Hindlimb muscle (tissue), 1 donor: ENCODE measurements around the gene ARMC8. TPM values are rescaled to one million over a fixed set of nuclear protein-coding genes. Genes with fewer than 3 reads are reported as not detected.
"Not testable (repeated sequence)": the region's sequence is repeated elsewhere in the genome, so short reads cannot be mapped to it uniquely, and the experiment has no call there.

ENCODE experiments used
- DNase-seq: peaks from one replicate; pipeline ENCODE4 v3.0.0-alpha.2; 2013
- polyA plus RNA-seq: library from polyadenylated mRNA; unstranded; fragments of 120-200 nt; gene quantifications from one replicate; pipeline ENCODE4 v1.2.1, GENCODE V29; 2013; ENCODE audit not compliant: insufficient read length

The ARMC8 gene
- 42.6 TPM for polyA plus RNA-seq

- no peak for DNase-seq
Measured at GRCh38 chr3:138187296-138188012, at the start of gene ARMC8. TSS of gene ARMC8 (plus strand) at chr3:138187301. CDS start at chr3:138187555, 254 bp downstream.

DNA sequence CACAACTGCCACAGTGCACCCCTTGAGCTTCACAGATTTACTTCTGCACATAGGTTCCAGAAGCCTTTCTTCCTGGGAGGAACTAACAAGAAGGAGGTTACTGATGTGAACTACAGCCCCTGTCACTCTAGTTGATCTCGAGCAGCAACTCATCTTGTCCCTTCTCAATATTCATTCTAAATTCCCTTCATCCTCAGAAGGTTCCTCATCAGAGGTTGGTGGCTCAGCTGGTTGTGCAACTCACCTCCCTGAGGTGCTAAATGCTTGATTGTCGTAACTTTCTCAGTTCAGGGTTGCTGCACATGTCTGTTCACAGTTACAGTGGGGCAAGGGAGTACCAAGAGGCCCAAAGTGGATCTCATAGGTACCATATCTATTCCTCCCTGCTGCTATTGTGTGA, 49.2 kb upstream of the ARMC8 start:
- no peak for DNase-seq

- DNase-seq, result no peak
Measured at GRCh38 chr3:138139691-138140090, 47.4 kb upstream of the ARMC8 start.

DNA sequence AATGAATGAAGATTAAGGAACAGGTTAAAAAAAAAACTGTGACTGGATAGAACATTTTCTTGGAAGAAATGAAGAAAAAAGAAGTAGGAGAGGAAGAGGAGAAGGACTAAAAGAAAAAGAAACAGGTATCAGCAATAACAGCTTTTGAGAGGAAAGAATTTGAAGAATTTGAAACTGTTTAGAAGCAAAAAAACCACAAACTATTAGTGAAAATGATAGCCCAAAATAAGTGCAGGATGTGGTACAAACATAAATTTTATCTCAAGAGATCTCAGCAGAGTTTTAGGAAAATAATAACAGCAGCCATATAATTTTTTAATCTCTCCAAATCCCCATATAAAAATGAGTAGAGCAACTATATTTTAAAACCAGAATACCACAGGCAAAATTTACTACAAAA, 46.2 kb upstream of the ARMC8 start:
- DNase-seq, result no peak

DNA sequence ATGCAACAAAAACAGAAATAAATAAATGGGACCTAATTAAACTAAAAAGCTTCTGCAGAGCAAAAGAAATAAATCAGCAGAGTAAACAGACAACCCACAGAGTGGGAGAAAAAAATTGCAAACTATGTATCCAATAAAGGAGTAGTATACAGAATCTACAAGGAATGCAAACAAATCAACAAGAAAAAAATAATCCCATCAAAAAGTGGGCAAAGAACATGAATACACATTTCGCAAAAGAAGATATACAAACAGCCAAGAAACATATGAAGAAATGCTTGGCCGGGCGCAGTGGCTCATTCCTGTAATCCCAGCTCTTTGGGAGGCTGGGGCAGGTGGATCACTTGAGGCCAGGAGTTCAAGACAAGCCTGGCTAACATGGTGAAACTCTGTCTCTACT, 44.9 kb upstream of the ARMC8 start:
- not testable (repeated sequence) for DNase-seq

DNA sequence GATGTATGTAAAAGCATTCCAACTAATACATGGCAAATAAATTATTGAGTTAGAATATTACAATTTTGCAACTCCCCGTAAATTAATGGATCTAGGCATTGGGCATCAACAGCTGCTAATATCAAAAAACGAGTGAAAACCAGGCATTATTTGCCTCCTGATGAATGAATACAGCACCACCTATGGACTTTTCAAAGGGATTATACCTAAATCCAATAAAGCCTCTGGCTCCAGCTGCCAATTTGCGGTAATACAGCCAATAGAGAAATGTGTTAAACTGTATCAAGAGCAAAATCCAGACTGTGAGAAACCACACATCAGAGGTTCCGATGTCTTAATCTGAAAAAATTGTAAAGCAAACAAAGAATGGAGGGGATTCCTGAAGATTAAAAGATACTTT, 38.6 kb upstream of the ARMC8 start:
- DNase-seq, result no peak

DNA sequence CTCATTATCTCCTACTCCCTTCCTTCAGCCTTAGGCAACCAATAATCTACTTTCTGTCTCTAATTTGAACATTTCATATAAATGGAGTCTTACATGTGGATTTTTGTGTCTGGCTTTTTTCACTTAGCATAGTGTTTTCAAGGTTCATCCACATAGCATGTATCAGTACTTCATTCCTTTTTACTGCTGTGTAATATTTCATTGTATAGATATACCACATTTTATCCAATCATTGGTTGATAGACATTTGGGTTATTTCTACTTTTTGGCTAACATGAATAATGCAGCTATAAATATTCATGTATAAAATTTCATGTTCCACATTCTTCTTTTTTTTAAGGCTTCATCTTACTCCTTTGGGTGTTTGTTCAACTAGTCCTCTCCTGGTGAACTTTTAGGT, 32.6 kb upstream of the ARMC8 start:
- DNase-seq, result no peak

- DNase-seq, result no peak
Measured at GRCh38 chr3:138157743-138158142, 29.4 kb upstream of the ARMC8 start.

DNA sequence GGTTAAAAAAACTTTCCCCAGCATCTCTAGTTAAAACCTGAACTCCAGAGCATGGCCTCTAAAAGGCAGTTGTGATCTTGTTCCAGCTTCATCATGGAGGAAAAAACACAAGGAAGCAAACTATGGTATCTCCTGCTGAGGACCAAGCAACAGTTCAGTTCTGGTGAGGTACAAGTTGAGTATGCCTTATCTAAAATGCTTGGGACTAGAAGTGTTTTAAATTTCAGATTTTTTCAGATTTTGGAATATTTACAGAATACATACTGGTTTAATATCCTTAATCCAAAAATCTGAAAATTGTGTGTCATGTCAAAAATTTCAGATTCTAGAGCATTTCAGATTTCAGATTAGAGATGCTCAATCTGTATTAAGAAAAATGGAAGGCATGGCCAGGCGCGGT, 22.0 kb upstream of the ARMC8 start:
- no peak for DNase-seq

- DNase-seq, result no peak
Measured at GRCh38 chr3:138172625-138173024, 14.5 kb upstream of the ARMC8 start.

- DNase-seq, result no peak
Measured at GRCh38 chr3:138173769-138174420, 13.2 kb upstream of the ARMC8 start.

DNA sequence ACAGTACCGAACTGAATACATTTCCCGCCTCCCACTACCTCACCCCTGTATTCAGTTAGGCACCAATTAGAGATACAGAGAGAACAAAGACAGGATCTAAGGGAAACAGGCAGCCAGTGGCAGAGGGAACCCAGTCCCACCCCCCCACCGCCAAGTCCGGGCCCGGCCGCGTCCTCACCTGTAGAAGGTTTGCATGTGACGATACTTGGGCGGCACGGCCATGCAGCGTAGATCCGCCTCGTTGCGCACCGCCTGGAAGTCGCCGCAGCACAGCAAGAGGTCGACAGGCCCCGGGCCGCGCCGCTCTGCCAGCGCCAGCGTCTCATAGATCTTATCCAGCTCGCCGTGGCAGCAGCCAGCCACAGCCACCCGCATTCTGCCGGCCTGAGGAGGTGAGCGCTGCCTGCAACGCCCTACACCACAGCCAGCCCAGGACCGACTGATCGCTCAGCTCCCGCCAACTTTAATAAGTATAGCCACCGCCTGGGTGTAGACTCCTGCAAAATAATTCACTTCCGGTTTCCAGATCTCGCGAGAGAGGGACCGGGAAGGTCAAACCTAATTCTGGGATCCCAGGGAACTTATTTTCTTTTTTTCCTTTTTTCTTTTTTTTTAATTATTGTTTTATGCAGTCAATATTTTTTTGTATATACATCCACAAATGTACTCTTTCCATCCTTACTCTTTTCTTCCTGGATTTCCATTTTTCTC, 12.5 kb upstream of the ARMC8 start, which contains the start of gene DBR1:
TSS of gene DBR1 (minus strand) at position 501 of the 711 bp plus-strand sequence. CDS start at position 375, 126 bp downstream.
- peak; percentile 87 for DNase-seq

DNA sequence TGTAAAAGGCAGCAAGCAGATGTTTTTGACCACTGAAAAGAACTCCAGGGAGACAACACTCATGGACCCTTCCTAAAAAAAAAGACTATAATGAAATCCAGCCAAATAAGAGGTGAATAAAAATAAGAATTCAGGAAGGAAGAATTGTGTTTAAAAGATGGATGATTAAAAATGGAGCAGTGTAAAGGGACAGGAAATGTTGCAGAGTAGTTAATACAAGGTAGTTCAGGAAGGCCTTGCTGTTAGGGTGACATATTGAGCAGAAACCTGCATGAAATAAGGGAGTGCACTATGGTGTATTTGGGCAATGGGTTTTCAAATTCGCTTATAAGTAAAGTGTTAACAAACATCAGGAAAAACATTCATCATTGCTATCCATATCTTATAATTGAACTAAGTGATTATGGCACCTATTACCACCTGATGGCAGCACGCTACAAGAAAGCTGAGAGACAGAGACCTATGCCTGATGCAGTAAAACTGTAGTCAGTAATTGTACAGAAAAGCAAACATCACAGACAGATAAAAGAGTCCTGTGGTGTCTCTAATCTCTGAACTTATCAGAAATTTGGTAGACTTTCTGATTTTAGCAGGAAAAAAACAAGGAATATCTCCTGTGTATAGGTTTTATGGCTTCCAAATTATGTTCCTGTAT, 6.6 kb upstream of the ARMC8 start:
- DNase-seq, result no peak

DNA sequence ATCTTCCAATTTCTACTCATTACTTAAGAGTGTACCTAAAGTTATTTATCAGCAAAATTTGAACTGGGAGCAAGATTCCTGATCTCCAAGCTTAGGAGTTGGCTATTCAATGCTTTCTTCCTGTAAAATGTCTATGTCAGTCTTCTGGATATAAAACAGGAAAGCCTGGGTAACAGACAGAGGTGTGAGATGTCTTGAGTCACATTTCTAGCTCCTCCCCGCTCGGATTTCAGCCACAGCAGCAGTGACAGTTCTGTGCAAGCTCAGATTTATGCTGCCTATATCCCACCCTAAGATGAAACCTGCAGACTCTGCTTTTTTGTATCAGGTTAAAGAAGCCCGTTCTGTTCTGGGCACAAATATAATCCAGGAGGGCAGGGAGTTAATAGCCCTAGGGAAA, 2.1 kb upstream of the ARMC8 start:
- no peak for DNase-seq

DNA sequence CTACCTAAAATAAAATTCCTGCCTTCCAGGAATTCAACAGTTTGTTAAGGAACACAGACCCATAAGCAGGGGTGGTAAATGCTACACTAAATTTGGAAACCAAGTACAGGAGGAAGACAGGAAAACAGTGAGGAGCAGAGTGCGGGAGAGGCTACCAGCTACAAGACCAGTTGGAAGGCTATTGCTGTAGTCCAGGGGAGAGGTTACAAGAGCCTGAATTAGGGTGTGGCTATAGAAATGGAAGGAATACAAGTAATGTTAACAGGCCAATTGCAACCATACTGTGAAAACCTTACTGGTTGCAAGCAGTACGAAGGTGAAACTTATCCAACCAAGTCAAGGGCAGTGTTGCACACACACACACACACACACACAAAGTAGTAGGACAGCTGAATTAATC, 880 bp upstream of the ARMC8 start:
- no peak for DNase-seq

DNA sequence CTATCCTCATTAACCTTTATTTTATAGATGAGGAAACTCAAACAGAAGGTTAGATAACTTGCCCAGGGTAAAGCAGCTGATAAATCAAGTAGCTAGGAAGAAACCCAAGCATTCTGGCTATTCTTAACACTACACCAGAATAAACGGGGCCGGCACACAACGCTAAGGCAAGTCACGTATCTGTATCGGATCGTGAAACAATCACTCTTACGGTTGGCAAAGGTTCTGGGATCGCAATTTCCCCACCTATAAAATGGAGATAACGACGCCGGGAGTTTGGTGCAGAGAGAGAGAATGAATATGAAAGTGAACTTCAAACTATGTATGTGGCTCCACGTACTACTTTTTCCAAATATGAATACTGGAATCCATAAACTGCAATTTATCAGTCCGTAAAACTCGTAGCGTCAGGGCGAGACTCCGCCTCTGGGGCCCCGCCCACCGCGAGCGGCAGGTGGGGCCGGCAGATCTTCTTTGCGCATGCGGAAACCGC, 252 bp upstream of the ARMC8 start:
- DNase-seq, result peak; percentile 94

GRCh38 chr3:138188013-138188730, 1.1 kb downstream of the ARMC8 start:
- DNase-seq, result no peak

GRCh38 chr3:138195481-138195880, 8.4 kb downstream of the ARMC8 start:
- no peak for DNase-seq

DNA sequence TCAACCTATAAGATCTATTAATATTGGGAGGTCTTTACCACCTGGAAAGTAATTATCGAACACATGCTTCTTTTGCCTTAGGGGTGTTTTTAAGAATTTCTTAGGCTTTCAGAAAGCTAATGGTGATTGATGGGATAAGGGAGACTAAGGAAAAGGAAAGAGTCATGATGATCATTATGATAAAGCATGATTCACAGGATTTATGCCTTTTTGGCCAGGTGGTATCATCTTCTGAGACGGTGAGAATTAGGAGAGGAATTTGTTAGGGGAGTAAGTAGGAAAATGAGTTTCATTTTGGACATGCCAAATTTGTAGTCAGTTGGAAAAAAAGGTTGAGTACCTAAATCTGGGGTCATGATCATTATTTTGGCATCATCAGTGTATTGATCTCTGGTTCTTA, 8.9 kb downstream of the ARMC8 start:
- DNase-seq, result no peak

DNA sequence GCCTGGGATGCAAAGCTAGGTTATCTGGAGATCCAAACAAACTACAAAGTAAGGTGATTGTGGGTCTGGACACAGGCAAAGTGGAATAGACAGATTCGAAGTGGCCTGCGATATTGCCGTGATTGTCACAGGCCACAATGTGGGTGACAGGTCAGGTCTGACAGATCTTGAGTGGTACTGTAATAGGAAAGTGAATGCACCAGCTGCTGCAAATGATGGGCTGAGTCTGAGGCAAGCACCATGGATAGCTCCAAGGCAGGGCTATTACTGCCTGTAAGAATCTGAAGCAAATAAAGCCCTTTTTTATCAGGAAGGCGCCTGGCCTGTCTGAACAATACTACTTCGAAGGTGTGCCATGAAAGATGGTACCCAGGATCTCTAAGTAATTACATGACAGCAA, 10.0 kb downstream of the ARMC8 start:
- DNase-seq, result no peak

DNA sequence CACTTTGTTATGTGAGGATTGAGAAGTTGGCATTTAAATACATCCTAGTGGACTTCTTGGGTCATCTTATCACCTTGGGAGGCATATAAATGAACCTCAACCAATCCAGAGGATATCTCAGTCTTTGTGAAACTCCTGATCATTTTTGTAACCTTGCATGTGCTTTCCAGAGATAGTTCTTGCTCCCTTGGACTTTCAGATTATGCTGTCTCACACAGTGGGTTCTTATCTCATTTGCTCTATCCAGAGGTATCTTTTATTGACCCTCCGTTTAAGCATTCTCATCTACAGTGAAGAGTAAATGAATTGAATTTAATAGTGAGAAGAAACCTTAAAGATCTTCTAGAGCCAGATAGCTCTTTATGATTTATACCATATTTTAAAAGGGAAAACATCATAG, 10.4 kb downstream of the ARMC8 start:
- DNase-seq, result no peak

DNA sequence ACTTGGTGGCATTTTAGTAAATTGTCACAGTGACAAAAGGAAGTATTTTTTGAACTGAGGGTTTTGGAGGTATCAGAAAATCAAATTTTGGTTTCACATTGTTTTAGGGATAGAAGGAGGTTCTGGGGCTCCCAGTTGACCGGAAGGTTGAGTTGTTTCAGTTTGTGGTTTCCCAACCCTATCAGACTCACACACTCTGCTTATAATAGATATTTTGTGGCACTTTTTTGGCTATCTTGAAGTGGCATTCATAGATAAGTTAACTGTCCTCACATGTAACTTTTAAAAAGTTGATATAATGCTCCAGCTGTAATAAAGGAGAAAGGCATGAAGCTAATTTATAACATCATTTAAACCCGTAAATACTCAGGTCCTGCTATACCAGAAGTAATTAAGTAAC, 12.8 kb downstream of the ARMC8 start:
- DNase-seq, result no peak
